Activated CD4-positive, alpha-beta T cell treated with anti-CD3 and anti-CD28 coated beads, Interleukin-2, amount 50 U/mL, for 16 hours (primary cell): Measurements from ENCODE around the gene PKLR.
"Not testable (repeated sequence)": the region's sequence is repeated elsewhere in the genome, so short reads cannot be mapped to it uniquely, and the experiment has no call there.

Source experiments
- DNase-seq: peaks from one replicate; pipeline ENCODE4 v3.0.0-alpha.2; 2020

Gene PKLR

DNA sequence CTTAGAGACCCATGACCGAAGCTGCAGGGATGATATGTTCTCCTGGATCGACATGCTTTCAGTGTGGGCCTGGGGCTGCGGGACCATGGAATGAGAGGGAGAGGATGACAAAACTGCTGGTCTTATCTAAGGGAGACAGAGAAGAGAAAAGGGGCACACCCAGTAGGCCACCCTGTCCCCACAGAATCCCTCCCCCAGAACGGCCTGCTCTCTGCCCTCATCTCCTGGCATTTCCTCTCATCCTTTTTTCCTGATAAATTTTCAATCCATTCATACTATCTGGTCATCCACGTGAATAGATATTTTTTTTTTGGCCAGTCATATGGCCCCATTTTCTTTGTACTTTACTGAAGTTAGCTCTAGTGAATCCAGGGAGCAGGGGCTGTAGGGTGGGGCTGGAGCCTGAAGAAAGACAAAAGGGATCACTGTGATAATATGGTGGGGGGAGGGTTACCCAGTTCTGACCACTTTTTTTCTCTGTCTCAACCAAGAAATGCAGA is at the start of gene PKLR:
PKLR (minus strand) TSS at position 97 of the 500 bp plus-strand sequence; CDS start at position 54, 43 bp downstream.
- no peak for DNase-seq

GRCh38 chr1:155342842-155343241 is 41.6 kb upstream of the PKLR start:
- DNase-seq: no peak

DNA sequence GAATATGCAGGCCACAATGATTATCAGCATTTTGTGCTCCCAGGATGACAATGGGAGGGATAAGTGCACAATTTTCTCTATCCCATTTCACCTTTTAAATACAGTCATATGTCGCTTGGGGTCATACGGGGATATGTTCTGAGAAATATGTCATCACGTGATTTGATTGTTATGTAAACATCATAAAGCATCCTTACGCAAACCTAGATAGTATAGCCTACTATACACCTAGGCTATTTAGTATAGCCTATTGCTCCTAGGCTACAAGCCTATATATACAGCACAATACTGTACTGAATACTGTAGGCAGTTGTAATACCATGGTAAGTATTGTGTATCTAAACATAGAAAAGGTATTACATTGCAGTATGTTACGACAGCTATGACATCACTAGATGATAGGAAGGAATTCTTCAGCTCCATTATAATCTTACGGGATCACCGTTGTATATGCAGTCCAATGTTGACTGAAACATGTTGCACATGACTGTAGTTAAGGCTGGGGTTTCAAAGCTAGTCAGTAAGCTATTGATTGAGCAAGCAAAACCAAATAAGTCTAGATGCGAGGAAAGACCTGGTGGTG is 38.4 kb upstream of the PKLR start:
- no peak for DNase-seq

- DNase-seq: no peak
Measured at GRCh38 chr1:155334962-155335361, 33.7 kb upstream of the PKLR start.

DNA sequence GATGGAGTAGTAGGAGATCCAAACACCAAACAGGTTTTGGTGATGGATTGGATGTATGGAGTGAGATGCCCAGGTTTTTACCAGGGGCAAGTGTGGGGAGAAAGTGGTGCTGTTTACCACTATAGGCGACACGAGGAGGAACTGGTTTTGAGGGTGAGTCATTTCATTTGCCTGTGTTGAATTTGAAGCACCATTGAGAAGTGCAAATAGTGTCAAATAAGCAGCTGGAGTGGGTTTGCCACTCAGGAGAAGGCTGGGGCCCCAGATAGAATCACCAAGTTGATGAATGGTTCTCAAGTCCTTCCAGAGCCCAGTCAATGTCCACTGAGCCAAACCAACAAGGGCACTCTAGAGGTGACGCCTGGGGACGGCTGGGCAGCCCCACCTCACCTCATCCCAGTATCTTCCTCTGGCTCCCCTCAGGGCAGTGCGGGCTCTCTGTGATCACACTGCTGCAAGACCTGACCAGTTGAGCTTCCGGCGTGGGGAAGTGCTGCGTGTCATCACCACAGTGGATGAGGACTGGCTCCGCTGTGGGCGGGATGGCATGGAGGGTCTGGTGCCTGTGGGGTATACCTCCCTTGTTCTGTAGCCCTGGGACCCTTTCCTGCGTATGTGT is 28.9 kb upstream of the PKLR start:
- no peak for DNase-seq

- not testable (repeated sequence) for DNase-seq
Measured at GRCh38 chr1:155328856-155329255, 27.6 kb upstream of the PKLR start.

DNA sequence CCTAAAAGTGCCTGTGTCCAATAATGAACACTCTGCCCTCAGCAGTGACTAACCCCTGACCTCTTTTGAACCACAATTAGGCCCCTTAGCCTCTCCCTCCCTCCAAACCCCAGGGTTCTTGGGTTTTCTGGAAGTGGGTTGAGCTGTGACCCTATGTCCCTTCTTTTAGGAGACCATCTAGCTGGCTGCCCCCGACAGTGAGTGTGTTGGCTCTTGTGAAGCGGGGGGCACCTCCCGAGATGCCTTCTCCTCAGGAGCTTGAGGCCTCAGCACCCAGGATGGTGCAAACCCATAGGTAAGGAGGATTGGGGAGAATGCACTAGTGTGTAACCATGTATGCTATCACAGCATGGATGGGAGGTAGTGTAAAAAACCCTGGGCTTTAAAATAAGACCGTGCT is 26.7 kb upstream of the PKLR start:
- no peak for DNase-seq

DNA sequence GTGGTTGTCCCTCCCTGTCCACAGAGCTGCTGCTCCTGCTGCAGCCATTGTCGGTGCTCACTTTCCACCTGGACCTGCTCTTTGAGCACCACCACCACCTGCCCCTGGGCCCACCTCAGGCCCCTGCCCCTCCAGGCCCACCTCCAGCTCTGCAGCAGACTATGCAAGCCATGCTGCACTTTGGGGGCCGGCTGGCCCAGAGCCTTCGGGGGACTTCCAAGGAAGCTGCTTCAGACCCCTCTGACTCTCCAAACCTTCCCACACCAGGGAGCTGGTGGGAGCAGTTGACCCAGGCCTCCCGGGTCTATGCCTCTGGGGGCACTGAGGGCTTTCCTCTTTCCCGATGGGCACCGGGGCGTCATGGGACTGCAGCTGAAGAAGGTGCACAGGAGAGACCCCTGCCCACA is 25.4 kb upstream of the PKLR start:
- no peak for DNase-seq

GRCh38 chr1:155326020-155326526 is 24.8 kb upstream of the PKLR start:
- DNase-seq: no peak

GRCh38 chr1:155325603-155325893 is 24.3 kb upstream of the PKLR start:
- no peak for DNase-seq

DNA sequence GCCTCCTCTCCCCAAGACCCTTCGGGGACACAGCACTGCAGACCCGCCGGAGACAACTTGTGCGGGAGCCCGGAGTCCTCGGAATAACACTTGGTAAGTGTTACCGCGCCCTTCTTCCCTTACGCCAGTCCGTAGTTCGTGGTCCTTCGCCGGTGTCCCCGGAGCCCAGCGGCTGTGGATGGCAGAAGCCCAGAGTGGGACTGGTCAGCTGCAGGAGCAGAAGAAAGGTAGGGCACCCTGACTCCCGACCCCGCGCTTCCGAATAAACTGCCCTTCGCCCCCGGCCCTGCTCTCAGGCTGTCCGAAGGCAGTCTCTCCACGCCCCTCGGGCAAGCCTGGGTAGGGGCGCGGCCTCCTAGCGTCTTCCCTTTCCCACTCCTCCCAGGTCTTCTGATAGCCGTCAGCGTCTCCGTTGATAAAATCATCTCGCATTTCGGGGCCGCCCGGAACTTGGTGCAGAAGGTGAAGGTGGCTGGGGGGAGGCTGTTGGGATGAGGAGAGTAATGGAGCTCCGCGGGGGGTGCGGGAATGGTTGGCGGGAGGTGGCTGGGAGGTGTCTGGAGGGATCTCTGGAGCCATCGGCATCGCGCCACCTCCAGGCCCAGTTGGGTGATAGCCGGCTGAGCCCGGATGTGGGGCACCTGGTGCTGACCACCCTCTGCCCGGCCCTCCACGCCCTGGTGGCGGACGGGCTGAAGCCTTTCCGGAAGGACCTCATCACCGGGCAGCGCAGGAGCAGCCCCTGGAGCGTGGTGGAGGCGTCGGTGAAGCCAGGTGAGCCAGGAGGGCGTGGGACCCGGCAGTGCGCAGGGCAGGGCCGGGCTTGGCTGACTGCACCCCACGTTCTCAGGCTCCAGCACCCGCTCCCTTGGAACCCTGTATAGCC is 23.7 kb upstream of the PKLR start:
- no peak for DNase-seq

DNA sequence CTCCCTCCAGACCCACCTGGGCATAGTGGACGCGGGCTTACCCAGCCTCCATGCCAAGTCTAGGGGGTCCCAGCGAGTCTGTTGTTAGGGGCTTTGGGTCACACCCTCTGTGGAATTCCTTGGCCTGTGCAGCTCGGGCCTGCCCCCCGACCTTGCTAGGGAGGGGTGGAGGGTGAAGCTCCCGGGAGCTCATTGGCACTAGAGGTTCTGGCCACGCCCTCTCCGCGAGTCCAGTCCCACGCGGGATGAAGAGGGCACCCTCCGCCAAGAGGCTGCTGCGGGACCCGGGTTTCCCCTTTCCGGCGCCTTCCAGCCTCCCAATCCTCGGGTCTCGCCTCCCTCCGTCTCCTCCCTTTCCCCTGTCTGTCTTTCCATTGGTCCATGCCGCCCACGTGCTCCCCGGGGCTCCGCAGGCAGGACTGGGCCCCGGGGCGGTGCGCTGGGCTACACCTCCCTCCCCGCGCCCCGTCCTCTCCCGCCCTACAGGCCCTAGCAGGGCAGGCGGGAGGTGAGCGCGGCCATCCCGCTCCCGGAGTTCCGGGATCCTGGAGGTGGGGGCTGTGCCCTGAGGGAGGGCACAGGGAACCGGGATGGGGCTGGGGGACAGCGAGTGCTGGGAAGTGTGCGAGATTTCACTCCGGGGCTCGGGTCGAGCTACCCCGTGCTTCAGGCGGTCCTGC is 22.9 kb upstream of the PKLR start:
- DNase-seq: peak; percentile 95

- DNase-seq: peak; percentile 88
Measured at GRCh38 chr1:155323729-155324036, 22.4 kb upstream of the PKLR start.

DNA sequence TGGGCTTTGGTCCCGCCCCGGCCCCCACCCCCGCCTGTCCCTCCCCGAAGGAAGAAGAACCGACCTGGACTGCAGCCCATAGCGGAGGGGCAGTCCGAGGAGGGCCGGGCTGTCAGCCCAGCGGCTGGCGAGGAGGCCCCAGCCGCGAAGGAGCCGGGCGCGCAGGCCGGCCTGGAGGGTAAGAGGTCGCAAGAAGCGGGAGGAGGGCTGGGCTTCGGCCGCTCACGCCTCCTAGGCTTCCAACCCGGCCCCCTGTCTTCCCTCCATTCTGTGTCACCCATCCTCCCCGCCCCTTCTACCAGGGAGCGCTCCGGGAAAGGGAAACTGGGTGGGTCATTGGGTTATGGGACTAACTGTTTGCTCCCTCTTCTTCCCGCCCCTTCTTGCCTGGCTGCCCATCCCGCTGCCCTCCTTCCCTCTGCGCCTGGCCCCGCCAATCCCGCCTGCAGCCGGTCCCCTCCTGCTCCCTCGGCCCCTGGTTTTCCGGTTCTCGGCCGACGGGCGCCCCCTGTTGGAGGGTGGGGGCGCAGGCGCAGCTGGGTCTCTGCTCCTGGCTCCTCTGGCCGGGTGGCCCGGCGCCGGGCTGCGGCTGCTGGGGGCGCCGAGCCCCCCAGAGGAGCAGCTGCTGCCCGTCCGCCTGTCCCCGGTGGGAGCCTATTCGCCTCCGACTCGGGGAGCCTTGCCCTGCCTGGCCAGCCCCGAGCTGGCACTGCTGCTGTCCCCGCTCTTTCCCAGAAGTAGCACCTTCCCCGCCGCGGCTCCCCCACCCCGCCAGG is 21.9 kb upstream of the PKLR start:
- DNase-seq: peak; percentile 85

GRCh38 chr1:155322571-155322952 is 21.3 kb upstream of the PKLR start:
- no peak for DNase-seq

- DNase-seq: no peak
Measured at GRCh38 chr1:155321639-155322503, 20.6 kb upstream of the PKLR start.

DNA sequence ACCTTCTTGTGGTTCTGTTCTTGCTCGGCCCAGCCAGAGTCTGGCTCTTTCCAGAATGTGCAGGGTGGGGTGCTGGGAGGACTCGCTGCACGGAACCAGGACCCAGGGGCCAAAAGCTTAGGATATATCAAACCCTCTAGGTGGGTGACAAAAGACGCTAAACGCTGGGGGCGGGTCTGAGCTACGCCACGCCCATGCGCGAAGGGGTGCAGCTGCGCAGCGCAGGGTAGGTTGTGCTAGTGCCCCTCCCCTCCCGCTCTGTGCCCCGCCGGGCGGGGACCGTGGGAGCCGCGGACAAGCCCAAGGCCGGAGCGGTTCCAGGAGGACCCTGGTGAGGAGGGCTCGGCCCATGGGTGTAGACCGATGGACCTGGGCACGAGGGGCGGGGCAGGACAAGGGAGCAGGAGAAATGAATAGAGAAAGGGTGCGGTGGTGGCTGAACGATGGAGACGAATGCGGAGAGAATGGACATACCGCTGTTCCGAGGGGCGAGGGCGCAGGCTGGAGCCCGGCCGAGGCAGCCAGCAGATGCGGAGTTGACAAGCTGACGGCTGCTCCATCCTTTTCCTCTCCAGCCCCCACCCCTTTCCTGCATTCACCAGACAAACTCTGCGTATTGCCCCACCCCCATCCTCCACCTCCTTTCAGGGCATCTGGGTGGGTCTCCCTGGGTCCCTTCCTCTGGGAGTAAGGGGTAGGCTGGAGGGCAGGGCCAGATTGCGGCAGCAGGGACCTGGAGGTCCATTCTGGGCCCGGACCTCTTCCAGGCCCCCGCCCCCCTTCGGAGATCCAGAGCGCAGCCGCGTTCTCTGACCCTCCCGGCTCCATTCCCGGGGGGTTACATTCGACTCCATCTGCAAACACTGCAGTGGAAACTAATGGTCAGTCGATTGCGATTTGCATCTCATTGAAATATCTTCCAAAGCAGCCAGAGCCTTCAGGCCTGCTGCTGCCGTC is 19.7 kb upstream of the PKLR start, which contains the start of gene RUSC1:
RUSC1 (plus strand) TSS at position 234 of the 957 bp plus-strand sequence. CDS start 880 bp downstream, outside the sequence.
- DNase-seq: peak; percentile 75

- no peak for DNase-seq
Measured at GRCh38 chr1:155320252-155320651, 19.0 kb upstream of the PKLR start.

- DNase-seq: no peak
Measured at GRCh38 chr1:155319536-155319935, 18.3 kb upstream of the PKLR start.

- DNase-seq: no peak
Measured at GRCh38 chr1:155318082-155318481, 16.8 kb upstream of the PKLR start.
